NOMO-1 (cell line): ENCODE measurements around the gene PPAT.
"Not testable (repeated sequence)": the region's sequence is repeated elsewhere in the genome, so short reads cannot be mapped to it uniquely, and the experiment has no call there.

Experiments used
- DNase-seq, 2 experiments: peaks; one replicate each; lab custom pipeline; 2025; ENCODE audit not compliant: unreplicated experiment in 2 of 2; lab: John Stamatoyannopoulos, UW

PPAT gene

GRCh38 chr4:56435140-56435926 lies at the start of gene PPAT:
PPAT (minus strand) TSS chr4:56435615; CDS start chr4:56435477, 138 bp downstream.
- peak; percentile 98 for DNase-seq

GRCh38 chr4:56480691-56481090 lies 45.3 kb upstream of the PPAT start:
- DNase-seq, result peak; percentile 32 to 38

DNA sequence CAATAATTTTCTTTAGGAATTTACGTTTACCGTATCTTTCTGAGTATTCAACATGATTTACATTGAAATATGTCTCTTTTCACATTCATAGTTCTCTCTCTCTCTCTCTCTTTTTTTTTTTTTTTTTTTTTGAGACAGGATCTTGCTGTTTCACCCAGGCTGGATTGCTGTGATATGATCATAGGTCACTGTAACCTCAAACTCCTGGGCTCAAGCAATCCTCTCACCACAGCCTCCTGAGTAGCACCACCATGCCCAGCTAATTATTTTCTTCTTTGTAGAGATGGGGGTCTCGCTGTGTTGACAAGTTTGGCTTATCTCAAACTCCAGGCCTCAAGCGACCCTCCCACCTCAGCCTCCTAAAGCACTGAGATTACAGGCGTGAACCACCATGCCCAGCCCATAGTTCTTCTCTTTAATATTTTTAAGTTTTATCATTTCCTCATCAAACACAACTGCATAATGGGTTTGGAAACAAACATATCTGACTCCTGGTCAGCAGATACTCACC lies 41.8 kb upstream of the PPAT start:
- DNase-seq, result no peak

- no peak for DNase-seq
Measured at GRCh38 chr4:56475917-56476316, 40.5 kb upstream of the PPAT start.

DNA sequence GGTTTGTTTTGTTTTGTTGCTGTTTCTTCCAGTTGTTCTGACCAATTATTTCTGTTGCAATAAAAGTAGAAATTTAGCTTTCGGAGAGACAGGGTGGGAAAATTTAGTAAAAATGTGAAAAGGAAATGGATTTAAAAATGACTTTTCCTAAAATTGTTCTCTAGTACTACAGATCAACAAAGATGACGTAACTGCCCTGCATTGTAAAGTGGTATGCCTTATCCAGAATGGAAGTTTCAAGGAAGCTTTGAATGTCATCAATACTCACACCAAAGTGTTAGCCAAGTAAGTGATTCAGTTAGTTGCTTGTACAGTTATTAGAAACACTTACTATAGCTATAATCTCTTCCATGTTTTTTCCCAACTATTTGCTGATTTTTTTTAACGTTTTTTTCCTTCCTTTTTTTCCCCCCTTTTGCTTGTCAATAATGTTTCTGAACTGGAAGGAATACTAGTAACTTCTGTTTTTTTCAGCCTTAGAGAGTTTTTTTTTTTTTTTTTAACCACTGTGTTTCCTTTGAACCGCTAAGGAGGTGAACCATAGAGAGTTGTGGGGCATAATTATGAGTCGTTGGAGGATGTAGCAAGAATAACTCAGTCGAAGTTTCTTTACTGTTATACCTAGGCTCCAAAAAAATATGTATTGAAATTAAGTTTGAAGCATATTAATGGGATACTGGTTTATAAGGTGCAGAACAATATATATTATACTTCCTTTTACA lies 34.2 kb upstream of the PPAT start:
- DNase-seq, result peak; percentile 31 to 57

- DNase-seq, result peak in 1 of 2 experiments; percentile 57
Measured at GRCh38 chr4:56468097-56468422, 32.6 kb upstream of the PPAT start.

GRCh38 chr4:56467284-56468096 lies 32.1 kb upstream of the PPAT start, which contains the start of gene SRP72:
SRP72 (plus strand) TSS chr4:56467617; CDS start chr4:56467636, 19 bp downstream.
- DNase-seq, result peak; percentile 84 to 91

DNA sequence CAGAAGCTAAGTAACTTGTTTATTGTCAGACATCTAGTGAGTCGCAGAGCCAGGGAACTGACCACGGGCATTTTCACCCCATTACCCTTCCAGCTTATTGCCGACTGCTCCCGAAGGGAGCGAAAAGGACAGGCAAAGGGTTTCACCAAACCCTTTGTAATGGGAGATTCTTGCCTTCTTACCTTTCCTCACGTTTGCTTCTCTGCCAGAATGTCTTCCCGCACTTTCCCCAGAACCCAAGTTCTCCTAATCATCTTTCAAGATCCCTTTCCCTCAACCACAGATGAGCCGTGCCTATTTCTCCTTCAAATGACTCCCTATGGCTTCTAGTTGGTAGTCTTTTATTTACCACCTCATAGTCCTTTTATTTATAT lies 31.5 kb upstream of the PPAT start:
- no peak for DNase-seq

DNA sequence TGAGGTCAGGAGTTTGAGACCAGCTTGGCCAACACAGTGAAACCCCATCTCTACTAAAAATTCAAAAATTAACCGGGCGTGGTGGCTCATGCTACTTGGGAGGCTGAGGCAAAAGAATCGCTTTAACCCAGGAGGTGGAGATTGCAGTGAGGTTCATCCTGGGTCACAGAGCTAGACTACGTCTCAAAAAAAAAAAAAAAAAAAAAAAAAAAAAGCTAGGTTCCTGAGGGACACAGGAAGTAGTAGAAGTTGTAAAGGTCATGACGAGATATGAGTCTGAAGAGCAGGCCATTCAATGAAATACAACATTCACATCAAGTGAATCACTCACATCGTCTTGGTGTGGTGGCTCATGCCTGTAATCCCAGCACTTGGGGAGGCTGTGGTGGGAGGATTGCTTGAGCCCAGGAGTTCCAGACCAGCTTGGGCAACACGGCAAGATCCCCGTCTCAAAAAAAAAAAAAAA lies 30.9 kb upstream of the PPAT start:
- DNase-seq, result peak in 1 of 2 experiments; percentile 46

GRCh38 chr4:56465599-56466295 lies 30.3 kb upstream of the PPAT start:
- DNase-seq, result no peak

- DNase-seq, result no peak
Measured at GRCh38 chr4:56464581-56464980, 29.2 kb upstream of the PPAT start.

- no peak for DNase-seq
Measured at GRCh38 chr4:56463711-56464110, 28.3 kb upstream of the PPAT start.

DNA sequence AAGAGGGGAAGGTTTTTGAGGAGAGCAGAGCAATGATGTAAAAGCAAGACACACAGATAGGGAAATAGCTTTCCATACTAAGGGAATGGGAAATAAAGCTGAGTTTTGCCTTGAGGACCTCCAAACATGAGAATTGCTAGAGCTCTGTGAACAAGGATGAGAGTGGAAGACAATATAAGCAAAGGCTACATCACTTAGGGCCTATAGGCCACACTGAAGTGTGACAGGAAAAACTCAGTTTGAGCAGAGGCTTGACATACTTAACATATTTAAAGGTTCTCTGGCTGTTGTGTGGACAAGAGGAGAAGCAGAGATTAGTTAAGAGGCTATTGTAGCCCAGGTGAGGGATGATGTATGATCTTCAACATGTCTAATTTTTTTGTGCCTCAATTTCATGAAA lies 26.7 kb upstream of the PPAT start:
- DNase-seq, result no peak

GRCh38 chr4:56460085-56460484 lies 24.7 kb upstream of the PPAT start:
- DNase-seq, result no peak

DNA sequence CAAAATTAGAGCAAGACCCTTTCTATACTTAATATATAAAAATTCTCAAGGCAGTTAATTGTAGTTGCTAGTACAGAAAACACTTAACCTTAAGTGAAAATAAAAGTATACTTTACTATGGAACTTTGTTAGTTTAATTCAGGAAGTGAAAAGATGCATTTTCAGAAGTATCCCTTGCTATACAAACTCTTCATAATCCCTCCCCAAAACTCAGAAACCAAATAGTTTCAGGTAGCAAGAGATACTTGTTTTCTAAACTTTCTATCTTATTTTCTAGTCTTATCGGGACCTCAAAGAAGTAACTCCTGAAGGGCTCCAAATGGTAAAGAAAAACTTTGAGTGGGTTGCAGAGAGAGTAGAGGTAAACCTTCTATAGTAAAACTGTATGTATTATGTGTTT lies 14.9 kb upstream of the PPAT start:
- DNase-seq, result no peak

- not testable (repeated sequence) for DNase-seq
Measured at GRCh38 chr4:56449475-56449874, 14.1 kb upstream of the PPAT start.

GRCh38 chr4:56448301-56448700 lies 12.9 kb upstream of the PPAT start:
- DNase-seq, result no peak

GRCh38 chr4:56445699-56446098 lies 10.3 kb upstream of the PPAT start:
- no peak for DNase-seq

GRCh38 chr4:56444719-56445118 lies 9.3 kb upstream of the PPAT start:
- DNase-seq, result no peak

GRCh38 chr4:56440983-56441382 lies 5.6 kb upstream of the PPAT start:
- no peak for DNase-seq
